ENCODE data around the gene ZNF750.

GRCh38 chr17:82856361-82856760 lies 16.5 kb upstream of the ZNF750 start:
- no peak for TF ChIP-seq EZH2 (IDR thresholded peaks at IDR 0.05; ENCODE audit: borderline replicate concordance, low read depth, low read length, severe bottlenecking)
- no peak for TF ChIP-seq CTCF (IDR thresholded peaks at IDR 0.05; ENCODE audit: extremely low read depth in 1 of 2, insufficient read depth in 1 of 2, low read depth in 1 of 2, low read length in 2 of 2)
